Central memory CD8-positive, alpha-beta T cell (primary cell): ENCODE measurements around the gene SLC5A8.

Experiments used
- ATAC-seq: fragments of 150-1000 bp; cut with Tn5 transposase; replicated peaks from 2 replicates; pipeline ENCODE4 v1.10.0; 2022; ENCODE audit warnings: mild to moderate bottlenecking, moderate FRiP score, moderate number of reproducible peaks; ENCODE audit not compliant: poor library complexity, severe bottlenecking; ENCODE audit errors: extremely low read depth
- DNase-seq, 2 donors: peaks; one replicate each; pipeline ENCODE4 v3.0.0; 2021; ENCODE audit warnings: low spot score in 2 of 2
- H3K27ac Mint-ChIP-seq: one replicate; pipeline ENCODE4 v1.8.0; 2022; ENCODE audit warnings: low read depth, mild to moderate bottlenecking, moderate library complexity, mixed read lengths
- H3K27me3 Mint-ChIP-seq: one replicate; pipeline ENCODE4 v1.8.0; 2022; ENCODE audit warnings: mixed read lengths
- H3K36me3 Mint-ChIP-seq: one replicate; pipeline ENCODE4 v1.8.0; 2022; ENCODE audit warnings: mild to moderate bottlenecking, moderate library complexity, mixed read lengths; ENCODE audit not compliant: insufficient read depth
- H3K4me1 Mint-ChIP-seq: one replicate; pipeline ENCODE4 v1.8.0; 2022; ENCODE audit warnings: mixed read lengths
- H3K4me3 Mint-ChIP-seq: one replicate; pipeline ENCODE4 v1.8.0; 2022; ENCODE audit warnings: mild to moderate bottlenecking, moderate library complexity, mixed read lengths
- H3K9me3 Mint-ChIP-seq: one replicate; pipeline ENCODE4 v1.8.0; 2022; ENCODE audit warnings: mixed read lengths

The SLC5A8 gene

GRCh38 chr12:101209319-101210302 lies at the start of gene SLC5A8:
Gene SLC5A8 (minus strand): TSS chr12:101210238. CDS start chr12:101209848, 390 bp downstream.
- Mint-ChIP-seq H3K27ac (no peak within 1 kb of the TSS), H3K9me3 (no peaks in the 10 kb centered on the region), H3K36me3 (no peaks in the 10 kb centered on the region), H3K4me1 (no peaks in the 10 kb centered on the region), H3K27me3 (peaks cover 32% of the 10 kb centered on the region), H3K4me3 (no peak within 1 kb of the TSS)
- DNase-seq = no peak
- no peak for ATAC-seq

- no peak overlapping the region for H3K4me3 Mint-ChIP-seq
- DNase-seq (no peak), ATAC-seq (no peak)
- no peak overlapping the region for H3K27ac Mint-ChIP-seq
- H3K4me1 Mint-ChIP-seq = no peaks in the 10 kb centered on the region
- peaks cover 2% of the 10 kb centered on the region for H3K36me3 Mint-ChIP-seq
- peaks cover 8% of the 10 kb centered on the region for H3K27me3 Mint-ChIP-seq
- peaks cover 5% of the 10 kb centered on the region for H3K9me3 Mint-ChIP-seq
These were observed 47.3 kb upstream of the SLC5A8 start for GRCh38 chr12:101257357-101257756.

GRCh38 chr12:101256266-101256665 lies 46.2 kb upstream of the SLC5A8 start:
- Mint-ChIP-seq H3K27ac (no peak overlapping the region), H3K4me1 (no peaks in the 10 kb centered on the region), H3K9me3 (peaks cover 5% of the 10 kb centered on the region), H3K36me3 (peaks cover 2% of the 10 kb centered on the region), H3K27me3 (peaks cover 10% of the 10 kb centered on the region), H3K4me3 (no peak overlapping the region)
- DNase-seq (no peak), ATAC-seq (no peak)

- Mint-ChIP-seq H3K36me3 (no peaks in the 10 kb centered on the region), H3K4me3 (no peak overlapping the region), H3K27ac (no peak overlapping the region), H3K9me3 (no peaks in the 10 kb centered on the region), H3K4me1 (no peaks in the 10 kb centered on the region), H3K27me3 (peaks cover 5% of the 10 kb centered on the region)
- DNase-seq (no peak), ATAC-seq (no peak)
These were observed 33.6 kb upstream of the SLC5A8 start for GRCh38 chr12:101243616-101244015.

- no peak for ATAC-seq
- no peak overlapping the region for H3K4me3 Mint-ChIP-seq
These were observed 33.0 kb upstream of the SLC5A8 start for GRCh38 chr12:101243074-101243473.

GRCh38 chr12:101238800-101239329 lies 28.8 kb upstream of the SLC5A8 start:
- Mint-ChIP-seq H3K9me3 (no peaks in the 10 kb centered on the region), H3K4me3 (no peak overlapping the region), H3K36me3 (no peaks in the 10 kb centered on the region), H3K27ac (no peak overlapping the region), H3K27me3 (peaks cover 38% of the 10 kb centered on the region), H3K4me1 (no peaks in the 10 kb centered on the region)
- DNase-seq (no peak), ATAC-seq (no peak)

More at GRCh38 chr12:101243074-101243473, 33.0 kb upstream of the SLC5A8 start:
- Mint-ChIP-seq H3K9me3 (no peaks in the 10 kb centered on the region), H3K36me3 (no peaks in the 10 kb centered on the region), H3K4me1 (no peaks in the 10 kb centered on the region), H3K27me3 (peaks cover 10% of the 10 kb centered on the region), H3K27ac (no peak overlapping the region)
- no peak for DNase-seq

GRCh38 chr12:101238306-101238705 lies 28.3 kb upstream of the SLC5A8 start:
- Mint-ChIP-seq H3K27me3 (peaks cover 44% of the 10 kb centered on the region), H3K4me1 (no peaks in the 10 kb centered on the region)

GRCh38 chr12:101235686-101236085 lies 25.6 kb upstream of the SLC5A8 start:
- Mint-ChIP-seq H3K4me1 (no peaks in the 10 kb centered on the region), H3K4me3 (no peak overlapping the region), H3K27ac (no peak overlapping the region), H3K36me3 (no peaks in the 10 kb centered on the region), H3K27me3 (peaks cover 57% of the 10 kb centered on the region), H3K9me3 (no peaks in the 10 kb centered on the region)
- DNase-seq (no peak), ATAC-seq (no peak)

More at GRCh38 chr12:101238306-101238705, 28.3 kb upstream of the SLC5A8 start:
- no peak for ATAC-seq
- H3K4me3 Mint-ChIP-seq = no peak overlapping the region
- no peaks in the 10 kb centered on the region for H3K36me3 Mint-ChIP-seq
- no peak overlapping the region for H3K27ac Mint-ChIP-seq
- no peaks in the 10 kb centered on the region for H3K9me3 Mint-ChIP-seq
- no peak for DNase-seq

GRCh38 chr12:101231636-101232035 lies 21.6 kb upstream of the SLC5A8 start:
- no peaks in the 10 kb centered on the region for H3K36me3 Mint-ChIP-seq
- H3K4me3 Mint-ChIP-seq = no peak overlapping the region
- no peak overlapping the region for H3K27ac Mint-ChIP-seq
- no peaks in the 10 kb centered on the region for H3K9me3 Mint-ChIP-seq
- DNase-seq (no peak), ATAC-seq (no peak)
- H3K27me3 Mint-ChIP-seq = peaks cover 38% of the 10 kb centered on the region
- no peaks in the 10 kb centered on the region for H3K4me1 Mint-ChIP-seq

- Mint-ChIP-seq H3K4me1 (no peaks in the 10 kb centered on the region), H3K4me3 (no peak overlapping the region), H3K27me3 (peaks cover 41% of the 10 kb centered on the region), H3K9me3 (no peaks in the 10 kb centered on the region), H3K27ac (no peak overlapping the region), H3K36me3 (no peaks in the 10 kb centered on the region)
- DNase-seq (no peak), ATAC-seq (no peak)
These were observed 20.5 kb upstream of the SLC5A8 start for GRCh38 chr12:101230547-101230946.

GRCh38 chr12:101229841-101230241 lies 19.8 kb upstream of the SLC5A8 start:
- H3K27me3 Mint-ChIP-seq = peaks cover 36% of the 10 kb centered on the region

GRCh38 chr12:101221301-101221700 lies 11.3 kb upstream of the SLC5A8 start:
- Mint-ChIP-seq H3K4me3 (no peak overlapping the region), H3K27ac (no peak overlapping the region), H3K27me3 (peaks cover 39% of the 10 kb centered on the region), H3K4me1 (no peaks in the 10 kb centered on the region), H3K36me3 (no peaks in the 10 kb centered on the region), H3K9me3 (peaks cover 5% of the 10 kb centered on the region)
- DNase-seq (no peak), ATAC-seq (no peak)

More at GRCh38 chr12:101229841-101230241, 19.8 kb upstream of the SLC5A8 start:
- Mint-ChIP-seq H3K36me3 (no peaks in the 10 kb centered on the region), H3K4me1 (no peaks in the 10 kb centered on the region), H3K9me3 (no peaks in the 10 kb centered on the region), H3K4me3 (no peak overlapping the region), H3K27ac (no peak overlapping the region)
- no peak for DNase-seq
- ATAC-seq = no peak

GRCh38 chr12:101216810-101217209 lies 6.8 kb upstream of the SLC5A8 start:
- Mint-ChIP-seq H3K27me3 (peaks cover 35% of the 10 kb centered on the region), H3K27ac (no peak overlapping the region), H3K9me3 (peaks cover 12% of the 10 kb centered on the region), H3K36me3 (no peaks in the 10 kb centered on the region), H3K4me1 (no peaks in the 10 kb centered on the region), H3K4me3 (no peak overlapping the region)
- no peak for ATAC-seq
- no peak for DNase-seq
